Esophagus squamous epithelium (tissue), 5 donors: Measurements from ENCODE around the gene FERMT2. TPM values are rescaled to one million over a fixed set of nuclear protein-coding genes. Genes with fewer than 3 reads are reported as not detected.
A peak's percentile ranks its signal among the peaks of the same experiment; 100 is the strongest.

Experiments
- DNase-seq: peaks from one replicate; lab custom pipeline; 2025; lab: John Stamatoyannopoulos, UW
- H3K27ac ChIP-seq, 4 donors: fragments of 200-600 bp; sonication (generic); one replicate each; pipeline ENCODE4 v1.5.1; 2016 to 2019; ENCODE audit warnings: mild to moderate bottlenecking in 1 of 4
- H3K27me3 ChIP-seq, 4 donors: fragments of 200-600 bp; sonication (generic); 1 replicate in 3 of 4; 2 replicates in 1 of 4; pipeline versions ENCODE4 v1.5.1 to v1.6.0; 2017 to 2021; ENCODE audit warnings: antibody characterized with exemption in 1 of 4
- H3K36me3 ChIP-seq, 3 donors: fragments of 200-600 bp; sonication (generic); one replicate each; pipeline ENCODE4 v1.5.1; 2016 to 2019
- H3K4me1 ChIP-seq, 3 donors: fragments of 200-600 bp; sonication (generic); one replicate each; pipeline ENCODE4 v1.5.1; 2017 to 2019
- H3K4me3 ChIP-seq, 4 donors: fragments of 200-600 bp; sonication (generic); 1 replicate in 3 of 4; 2 replicates in 1 of 4; pipeline ENCODE4 v1.5.1; 2016 to 2019; ENCODE audit warnings: mild to moderate bottlenecking in 2 of 4, moderate library complexity in 1 of 4
- H3K9me3 ChIP-seq, 3 donors: fragments of 200-600 bp; sonication (generic); one replicate each; pipeline ENCODE4 v1.5.1; 2016 to 2019
- CTCF ChIP-seq, 6 experiments: fragments of 450-650 bp in 4 of 6; fragments of 200-600 bp in 2 of 6; sonication (generic) in 2 of 6; IDR thresholded peaks; one replicate each; pipeline ENCODE4 v1.5.1; 2016 to 2019; ENCODE audit warnings: antibody characterized with exemption in 6 of 6, mild to moderate bottlenecking in 4 of 6, moderate library complexity in 4 of 6
- POLR2A ChIP-seq, 4 donors: fragments of 450-650 bp; IDR thresholded peaks; one replicate each; pipeline ENCODE4 v1.6.1; 2017; ENCODE audit warnings: antibody characterized with exemption in 4 of 4, mild to moderate bottlenecking in 4 of 4, moderate library complexity in 3 of 4
- WGBS, 2 donors: methylation state at CpG; one replicate each; pipeline ENCODE4 v1.1.5; 2018; 5-methylcytosine and 5-hydroxymethylcytosine counted together
- intact Hi-C: fragments of 100-400 bp; cut with DNase I; formaldehyde crosslinking; loops from one replicate; pipeline ENCODE4 v1.15.0; 2022
- total RNA-seq, 4 donors: library from RNA; depleted of rRNA; stranded (reverse); fragments of >200 nt; gene quantifications; one replicate each; pipeline ENCODE4 v1.1.0, GENCODE V29; 2016
- donor health status: DM: yes; HTN: yes; CAD: no.

The FERMT2 gene
- total RNA-seq, 4 donors from 2014 or later, result 1.7 to 72.1 (median 14.4) TPM

- intact Hi-C loops, result no loop called here
- TF ChIP-seq POLR2A (IDR thresholded peaks at IDR 0.05) (no peak), CTCF (IDR thresholded peaks at IDR 0.05) (no peak)
- Histone ChIP-seq H3K9me3 (no peaks in the 10 kb centered on the region), H3K27ac (no peak overlapping the region), H3K27me3 (no peaks in the 10 kb centered on the region), H3K4me1 (peaks cover 0 to 31% (median 5%) of the 10 kb centered on the region in 3 donors), H3K36me3 (no peaks in the 10 kb centered on the region), H3K4me3 (no peak overlapping the region)
- DNase-seq, result no peak
- WGBS, 2 donors, result 70 to 75% methylated on average over 4 of the region's 4 CpGs
Measured at GRCh38 chr14:52937306-52937705, 13.5 kb downstream of the FERMT2 start.

DNA sequence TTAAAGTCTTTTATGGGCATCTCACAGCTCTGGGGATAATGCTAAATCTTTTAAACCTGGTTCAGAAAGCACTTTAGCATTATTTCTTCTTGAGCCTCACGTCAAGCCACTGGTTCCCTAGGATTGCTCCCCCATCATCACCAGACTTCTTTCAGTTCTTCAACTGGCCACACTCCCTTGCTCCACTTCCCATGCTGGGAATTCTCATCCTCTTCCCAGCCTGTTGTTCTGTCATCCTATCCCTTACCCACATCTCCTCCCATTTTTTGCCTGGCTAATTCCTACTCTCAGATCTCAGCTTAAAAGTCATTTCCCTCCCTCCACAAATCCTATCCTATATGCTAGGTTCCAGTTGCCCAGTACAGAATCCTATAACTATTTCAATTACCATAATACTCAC is 14.4 kb downstream of the FERMT2 start:
- DNase-seq, result no peak
- intact Hi-C loops, result no loop called here
- H3K36me3 ChIP-seq, result no peaks in the 10 kb centered on the region
- H3K4me1 ChIP-seq, result peaks cover 0 to 32% (median 5%) of the 10 kb centered on the region in 3 donors
- no peaks in the 10 kb centered on the region for H3K9me3 ChIP-seq
- no peaks in the 10 kb centered on the region for H3K27me3 ChIP-seq
- TF ChIP-seq POLR2A (IDR thresholded peaks at IDR 0.05) (no peak), CTCF (IDR thresholded peaks at IDR 0.05) (no peak)
- H3K27ac ChIP-seq, result peak overlapping the region in 1 of 4 donors; percentile 6
- 67 to 91% methylated on average over 1 of the region's 1 CpG for WGBS, 2 donors
- no peak overlapping the region for H3K4me3 ChIP-seq

DNA sequence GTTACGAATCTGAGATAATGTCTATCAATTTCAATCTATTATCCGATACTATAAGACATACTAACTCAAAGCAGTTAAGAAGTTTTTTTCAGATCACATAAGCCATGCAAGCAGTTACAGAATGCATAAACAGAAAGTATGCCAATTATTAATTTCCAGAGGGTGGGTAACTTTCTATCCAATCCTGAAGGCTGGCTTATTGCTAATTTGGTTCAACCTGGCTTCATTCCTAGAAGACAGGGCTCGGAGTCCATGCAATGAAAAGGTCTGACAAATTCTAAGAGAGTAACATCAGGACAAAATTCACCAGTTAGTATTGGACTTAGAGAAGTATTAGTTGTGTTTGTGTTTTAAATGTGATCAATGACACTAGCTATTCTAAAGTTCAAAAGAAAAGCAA is 15.0 kb downstream of the FERMT2 start:
- Histone ChIP-seq H3K9me3 (no peaks in the 10 kb centered on the region), H3K4me1 (peaks cover 0 to 35% (median 5%) of the 10 kb centered on the region in 3 donors), H3K27ac (peak overlapping the region in 1 of 4 donors; percentile 54), H3K27me3 (no peaks in the 10 kb centered on the region), H3K36me3 (no peaks in the 10 kb centered on the region), H3K4me3 (no peak overlapping the region)
- intact Hi-C loops, result no loop called here
- TF ChIP-seq POLR2A (IDR thresholded peaks at IDR 0.05) (no peak), CTCF (IDR thresholded peaks at IDR 0.05) (no peak)
- WGBS, 2 donors, result 73 to 80% methylated on average over 3 of the region's 3 CpGs
- no peak for DNase-seq

DNA sequence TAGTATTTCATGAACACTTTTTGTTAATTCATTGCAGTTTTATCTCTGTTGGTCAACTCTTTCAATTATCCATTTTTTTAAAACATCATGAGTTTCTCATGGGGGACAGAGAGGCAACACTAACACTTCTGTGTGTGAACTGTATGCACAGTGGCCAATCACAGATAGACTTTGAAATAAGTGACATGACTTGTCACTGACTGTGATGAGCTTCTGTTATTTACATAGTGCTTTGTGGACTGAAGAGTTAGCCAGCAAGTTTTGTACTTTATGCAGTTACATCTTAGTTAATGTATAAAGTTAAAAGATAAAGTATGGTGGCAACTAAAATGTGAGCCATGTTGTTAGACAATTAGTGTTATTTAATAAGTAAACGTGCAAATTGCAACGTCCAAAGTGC is 16.1 kb downstream of the FERMT2 start:
- no peaks in the 10 kb centered on the region for H3K36me3 ChIP-seq
- H3K27me3 ChIP-seq, result no peaks in the 10 kb centered on the region
- 73 to 76% methylated on average over 2 of the region's 2 CpGs for WGBS, 2 donors
- no peaks in the 10 kb centered on the region for H3K9me3 ChIP-seq
- H3K27ac ChIP-seq, result peak overlapping the region in 1 of 4 donors; percentile 54
- peaks cover 0 to 40% (median 5%) of the 10 kb centered on the region in 3 donors for H3K4me1 ChIP-seq
- no peak for TF ChIP-seq POLR2A (IDR thresholded peaks at IDR 0.05)
- no peak for TF ChIP-seq CTCF (IDR thresholded peaks at IDR 0.05)
- DNase-seq, result no peak
- H3K4me3 ChIP-seq, result no peak overlapping the region
- intact Hi-C loops, result no loop called here

- Histone ChIP-seq H3K27me3 (no peaks in the 10 kb centered on the region), H3K4me1 (peaks cover 0 to 48% (median 12%) of the 10 kb centered on the region in 3 donors), H3K4me3 (no peak overlapping the region), H3K9me3 (no peaks in the 10 kb centered on the region), H3K36me3 (no peaks in the 10 kb centered on the region), H3K27ac (peak overlapping the region in 1 of 4 donors; percentile 2)
- WGBS, 2 donors, result 90 to 98% methylated on average over 4 of the region's 4 CpGs
- DNase-seq, result no peak
- intact Hi-C loops, result no loop called here
- TF ChIP-seq POLR2A (IDR thresholded peaks at IDR 0.05), result no peak
- no peak for TF ChIP-seq CTCF (IDR thresholded peaks at IDR 0.05)
Measured at GRCh38 chr14:52929192-52929807, 21.6 kb downstream of the FERMT2 start.
